Urinary bladder (tissue), 4 donors: ENCODE data around the gene RIOK1. TPM values are rescaled to one million over a fixed set of nuclear protein-coding genes. Genes with fewer than 3 reads are reported as not detected.

Experiments
- DNase-seq: peaks from one replicate; pipeline ENCODE4 v3.0.0-alpha.2; 2015; ENCODE audit errors: extremely low spot score
- H3K27ac ChIP-seq: one replicate; pipeline ENCODE4 v1.5.1; 2013; ENCODE audit warnings: low read depth, mild to moderate bottlenecking, moderate library complexity
- H3K36me3 ChIP-seq: one replicate; pipeline ENCODE4 v1.6.1; 2013; ENCODE audit warnings: mild to moderate bottlenecking, moderate library complexity; ENCODE audit not compliant: insufficient read depth
- H3K4me1 ChIP-seq: one replicate; pipeline ENCODE4 v1.6.1; 2013; ENCODE audit warnings: mild to moderate bottlenecking, moderate library complexity; ENCODE audit not compliant: insufficient read depth
- H3K4me3 ChIP-seq: one replicate; pipeline ENCODE4 v1.5.1; 2013; ENCODE audit warnings: low read depth, low read length
- WGBS: extraction: QIAGEN DNeasy Blood & Tissue Kit; methylation state at CpG from one replicate; pipeline ENCODE4 v1.1.7; 2013; 5-methylcytosine and 5-hydroxymethylcytosine counted together
- polyA plus RNA-seq: library from polyadenylated mRNA; stranded (reverse); fragments of 200-250 nt; gene quantifications from one replicate; pipeline ENCODE4 v1.2.3, GENCODE V29; 2013
- total RNA-seq: library from RNA; depleted of rRNA; stranded (reverse); fragments of >200 nt; gene quantifications from one replicate; pipeline ENCODE4 v1.2.3, GENCODE V29; 2014
- donor health status: healthy with polysubstance abuse.
- donor health status: healthy.

Gene RIOK1
- total and polyA plus RNA-seq, 2 donors: 17.5 to 26.3 TPM

DNA sequence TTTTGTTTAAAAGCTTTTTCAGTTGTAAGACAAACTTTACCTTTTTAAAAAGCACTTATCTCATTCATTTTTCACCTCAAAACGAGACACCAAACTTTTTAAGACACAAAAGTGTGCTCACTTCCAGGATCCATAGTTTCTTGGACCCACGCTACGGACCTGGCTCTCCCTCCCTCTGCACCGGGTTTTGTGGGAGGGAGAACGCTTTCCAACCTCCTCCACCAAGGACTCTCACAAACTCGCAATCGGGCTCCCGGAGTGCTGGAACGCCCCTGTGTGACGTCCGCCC is 502 bp upstream of the RIOK1 start:
- Histone ChIP-seq H3K36me3 (no peaks in the 10 kb centered on the region), H3K27ac (peak overlapping the region; percentile 88), H3K4me3 (peak overlapping the region; percentile 65), H3K4me1 (peaks cover 2% of the 10 kb centered on the region)
- whole genome bisulfite sequencing: 0% methylated on average over 11 of the region's 11 CpGs
- DNase-seq: peak; percentile 5

GRCh38 chr6:7390226-7390878 is 744 bp downstream of the RIOK1 start:
- Histone ChIP-seq H3K4me3 (peak overlapping the region; percentile 65), H3K4me1 (peaks cover 2% of the 10 kb centered on the region), H3K27ac (no peak overlapping the region), H3K36me3 (peaks cover 2% of the 10 kb centered on the region)
- 3% methylated on average over 14 of the region's 14 CpGs for WGBS
- peak; percentile 5 for DNase-seq

- H3K4me3 ChIP-seq: no peak overlapping the region
- DNase-seq: no peak
- H3K27ac ChIP-seq: no peak overlapping the region
- peaks cover 2% of the 10 kb centered on the region for H3K36me3 ChIP-seq
- WGBS: 88% methylated on average over 4 of the region's 4 CpGs
- H3K4me1 ChIP-seq: peaks cover 2% of the 10 kb centered on the region
These were observed 1.5 kb downstream of the RIOK1 start for GRCh38 chr6:7391151-7391550.

DNA sequence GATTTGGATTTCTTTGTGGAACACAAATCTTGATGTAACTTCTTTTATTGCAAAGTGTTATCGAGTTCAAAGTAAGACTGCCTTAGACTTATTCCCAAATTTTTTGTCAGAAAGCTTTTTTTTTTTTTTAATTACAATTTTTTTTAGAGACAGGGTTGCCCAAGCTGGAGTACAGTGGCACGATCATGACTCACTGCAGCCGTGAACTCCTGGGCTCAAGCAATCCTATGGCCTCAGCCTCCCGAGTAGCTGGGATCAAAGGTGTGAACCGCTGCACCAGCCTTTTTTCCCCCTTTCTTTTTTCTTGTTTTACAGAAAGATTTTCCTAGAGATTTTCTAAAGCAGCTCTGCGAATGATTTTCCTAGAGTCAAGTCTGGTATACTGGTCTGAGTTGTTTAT is 2.8 kb downstream of the RIOK1 start:
- no peak overlapping the region for H3K27ac ChIP-seq
- no peak for DNase-seq
- 86% methylated on average over 6 of the region's 6 CpGs for WGBS
- H3K36me3 ChIP-seq: peaks cover 2% of the 10 kb centered on the region
- H3K4me1 ChIP-seq: peaks cover 2% of the 10 kb centered on the region
- H3K4me3 ChIP-seq: no peak overlapping the region

- H3K27ac ChIP-seq: no peak overlapping the region
- peaks cover 5% of the 10 kb centered on the region for H3K36me3 ChIP-seq
- no peak for DNase-seq
- H3K4me1 ChIP-seq: no peaks in the 10 kb centered on the region
- no peak overlapping the region for H3K4me3 ChIP-seq
- 85% methylated on average over 3 of the region's 3 CpGs for WGBS
These were observed 11.5 kb downstream of the RIOK1 start for GRCh38 chr6:7401075-7401474.

GRCh38 chr6:7402716-7403115 is 13.1 kb downstream of the RIOK1 start:
- DNase-seq: no peak
- no peaks in the 10 kb centered on the region for H3K4me1 ChIP-seq
- 86% methylated on average over 1 of the region's 1 CpG for WGBS
- peaks cover 10% of the 10 kb centered on the region for H3K36me3 ChIP-seq
- no peak overlapping the region for H3K4me3 ChIP-seq
- no peak overlapping the region for H3K27ac ChIP-seq

DNA sequence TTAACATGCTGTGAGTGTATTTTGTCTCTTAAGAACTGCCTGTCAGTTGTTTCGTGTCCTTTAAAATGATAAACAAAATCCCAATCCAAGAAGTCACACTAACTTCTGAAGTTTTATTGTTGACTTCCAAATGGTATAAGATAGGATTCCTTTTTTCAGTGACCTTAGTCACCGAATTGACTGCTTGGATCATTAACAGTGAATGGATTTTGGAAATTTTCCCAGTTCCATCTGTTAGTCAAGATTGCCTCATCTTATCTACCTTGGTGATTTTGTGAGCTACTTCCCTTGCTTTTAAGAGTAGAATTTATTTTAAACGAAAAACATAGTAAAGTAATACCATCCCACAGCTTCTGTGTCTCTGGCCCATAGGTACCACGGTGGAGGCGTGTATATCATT is 14.9 kb downstream of the RIOK1 start:
- Histone ChIP-seq H3K4me1 (no peaks in the 10 kb centered on the region), H3K36me3 (peaks cover 10% of the 10 kb centered on the region), H3K27ac (no peak overlapping the region), H3K4me3 (no peak overlapping the region)
- no peak for DNase-seq
- 90% methylated on average over 5 of the region's 5 CpGs for WGBS

GRCh38 chr6:7406743-7407142 is 17.1 kb downstream of the RIOK1 start:
- WGBS: 92% methylated on average over 9 of the region's 9 CpGs
- no peak overlapping the region for H3K4me3 ChIP-seq
- H3K4me1 ChIP-seq: no peaks in the 10 kb centered on the region
- no peak for DNase-seq
- H3K36me3 ChIP-seq: peaks cover 9% of the 10 kb centered on the region
- no peak overlapping the region for H3K27ac ChIP-seq

- H3K36me3 ChIP-seq: peaks cover 11% of the 10 kb centered on the region
- H3K4me1 ChIP-seq: no peaks in the 10 kb centered on the region
- H3K27ac ChIP-seq: no peak overlapping the region
- no peak overlapping the region for H3K4me3 ChIP-seq
- DNase-seq: no peak
- 75% methylated on average over 6 of the region's 6 CpGs for WGBS
These were observed 20.1 kb downstream of the RIOK1 start for GRCh38 chr6:7409740-7410139.

DNA sequence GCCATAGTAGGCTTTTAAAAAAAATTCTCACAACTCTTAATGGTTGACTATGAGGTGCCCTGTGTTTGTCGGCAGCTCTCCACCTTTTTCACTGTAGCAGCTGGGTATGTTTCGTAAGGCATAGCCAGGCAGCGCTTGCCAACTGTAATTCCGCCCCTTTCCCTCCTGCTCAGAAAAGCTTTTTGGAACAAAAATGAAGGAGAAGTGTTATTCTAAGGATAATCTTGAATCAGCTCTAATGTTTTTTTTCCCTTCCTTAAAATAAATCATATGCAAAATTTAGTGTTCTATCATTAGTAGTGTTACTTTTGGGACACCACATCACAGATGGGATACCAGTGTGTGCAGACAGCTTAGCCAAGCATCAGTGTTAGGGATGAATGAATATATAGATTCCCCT is 21.2 kb downstream of the RIOK1 start:
- DNase-seq: no peak
- Histone ChIP-seq H3K4me3 (no peak overlapping the region), H3K36me3 (peaks cover 15% of the 10 kb centered on the region), H3K27ac (no peak overlapping the region), H3K4me1 (no peaks in the 10 kb centered on the region)
- 96% methylated on average over 4 of the region's 4 CpGs for WGBS

DNA sequence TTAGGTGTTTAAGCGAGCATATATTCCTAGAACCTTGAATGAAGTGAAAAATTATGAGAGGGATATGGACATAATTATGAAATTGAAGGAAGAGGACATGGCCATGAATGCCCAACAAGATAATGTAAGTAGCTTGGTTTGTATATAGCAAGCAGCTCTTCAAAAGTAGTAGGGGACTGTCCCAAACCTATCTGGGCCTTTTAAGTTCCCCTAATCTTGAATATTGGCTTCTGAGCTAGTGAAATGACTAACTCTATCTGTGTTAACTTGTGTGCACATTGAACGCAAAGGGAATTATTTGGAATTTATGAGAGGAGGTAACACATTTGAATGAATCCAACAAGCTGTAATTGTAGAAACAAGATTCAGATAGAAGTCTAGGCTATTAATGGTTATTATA is 21.7 kb downstream of the RIOK1 start:
- no peak for DNase-seq
- Histone ChIP-seq H3K27ac (no peak overlapping the region), H3K4me3 (no peak overlapping the region), H3K36me3 (peaks cover 15% of the 10 kb centered on the region), H3K4me1 (no peaks in the 10 kb centered on the region)
- WGBS: 97% methylated on average over 2 of the region's 2 CpGs

GRCh38 chr6:7413151-7413823 is 23.7 kb downstream of the RIOK1 start:
- DNase-seq: no peak
- H3K27ac ChIP-seq: no peak overlapping the region
- peaks cover 12% of the 10 kb centered on the region for H3K36me3 ChIP-seq
- 63% methylated on average over 2 of the region's 2 CpGs for WGBS
- no peak overlapping the region for H3K4me3 ChIP-seq
- no peaks in the 10 kb centered on the region for H3K4me1 ChIP-seq

DNA sequence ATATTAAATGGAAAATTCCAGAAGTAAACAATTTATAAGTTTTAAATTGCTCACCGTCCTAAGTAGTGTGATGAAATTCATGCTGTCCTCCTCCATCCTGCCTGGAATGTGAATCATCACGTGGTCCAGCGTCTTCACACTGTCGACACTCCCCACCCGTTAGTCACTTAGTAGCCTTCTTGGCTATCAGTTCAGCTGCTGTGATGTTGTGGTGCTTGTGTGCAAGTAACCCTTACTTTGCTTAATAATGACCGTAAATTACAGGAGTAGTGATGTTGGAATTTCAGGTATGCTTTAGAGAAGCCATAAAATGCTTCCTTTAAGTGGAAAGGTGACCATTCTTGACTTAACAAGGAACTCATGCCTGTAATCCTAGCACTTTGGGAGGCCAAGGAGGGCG is 25.2 kb downstream of the RIOK1 start:
- H3K36me3 ChIP-seq: peaks cover 12% of the 10 kb centered on the region
- WGBS: 65% methylated on average over 7 of the region's 7 CpGs
- no peaks in the 10 kb centered on the region for H3K4me1 ChIP-seq
- no peak for DNase-seq
- H3K27ac ChIP-seq: no peak overlapping the region
- no peak overlapping the region for H3K4me3 ChIP-seq

GRCh38 chr6:7417684-7418083 is 28.1 kb downstream of the RIOK1 start:
- Histone ChIP-seq H3K36me3 (peaks cover 13% of the 10 kb centered on the region), H3K27ac (no peak overlapping the region), H3K4me3 (no peak overlapping the region), H3K4me1 (no peaks in the 10 kb centered on the region)
- WGBS: 83% methylated on average over 2 of the region's 2 CpGs
- DNase-seq: no peak
